Pancreas (tissue), 10 donors: ENCODE measurements around the gene TBCCD1. TPM values are rescaled to one million over a fixed set of nuclear protein-coding genes. Genes with fewer than 3 reads are reported as not detected.

Source experiments
- ATAC-seq, 4 donors: fragments of 200-7000 bp; cut with Tn5 transposase; one replicate each; pipeline versions ENCODE4 v1.8.0 to v1.9.1; 2020; ENCODE audit warnings: mild to moderate bottlenecking in 4 of 4, moderate library complexity in 4 of 4
- DNase-seq, 6 donors: peaks; one replicate each; pipeline ENCODE4 v3.0.0-alpha.2; 2020
- FAIRE-seq: peaks from 2 replicates; lab custom pipeline; 2012; peaks lifted over from hg19 to GRCh38; lab: Jason Lieb, UNC
- H3K27ac ChIP-seq, 4 donors: fragments of 200-600 bp; sonication (generic); 1 replicate in 3 of 4; 2 replicates in 1 of 4; pipeline versions ENCODE4 v1.5.0 to v1.8.0; 2020
- H3K27me3 ChIP-seq, 4 donors: fragments of 200-600 bp; one replicate each; pipeline ENCODE4 v1.8.0; 2021
- H3K36me3 ChIP-seq, 3 donors: fragments of 200-600 bp; sonication (generic) in 1 of 3; one replicate each; pipeline versions ENCODE4 v1.5.0 to v1.8.0; 2020 to 2021
- H3K4me1 ChIP-seq, 3 donors: fragments of 200-600 bp; one replicate each; pipeline ENCODE4 v1.8.0; 2021
- H3K4me3 ChIP-seq, 4 donors: fragments of 200-600 bp; sonication (generic) in 2 of 4; one replicate each; pipeline versions ENCODE4 v1.5.0 to v1.8.0; 2020 to 2021
- H3K9me3 ChIP-seq, 4 donors: fragments of 200-600 bp; one replicate each; pipeline ENCODE4 v1.8.0; 2021
- CTCF ChIP-seq, 4 donors: fragments of 200-600 bp; sonication (generic) in 3 of 4; IDR thresholded peaks; one replicate each; pipeline versions ENCODE4 v1.5.0 to v1.8.0; 2021; ENCODE audit warnings: antibody characterized with exemption in 4 of 4
- WGBS, 2 donors: extraction: QIAGEN DNeasy Blood & Tissue Kit; methylation state at CpG; one replicate each; pipeline ENCODE4 v1.1.7; 2013; 5-methylcytosine and 5-hydroxymethylcytosine counted together
- intact Hi-C, 3 donors: fragments of 100-400 bp; cut with DNase I; formaldehyde crosslinking; loops; one replicate each; pipeline versions ENCODE4 v1.11.1 to v1.14.2; 2022
- polyA plus RNA-seq, 2 donors: library from polyadenylated mRNA; stranded (reverse); fragments of 200-250 nt; gene quantifications; one replicate each; pipeline ENCODE4 v1.2.3, GENCODE V29; 2013
- total RNA-seq, 6 donors: library from RNA; stranded (reverse); fragmentation: NEBNext Ultra II Directional in 4 of 6; extraction: Animal tissue kit (Norgen Biotek cat#: 25700) in 4 of 6; gene quantifications; one replicate each; pipeline versions ENCODE4 v1.2.1 to v1.2.4, GENCODE V29; 2021 to 2023
- donor health status: healthy with polysubstance abuse.
- donor health status: DM: no; HTN: no; CAD: no; lungs with moderate emphysema.
- donor health status: DM: no; HTN: no; CAD: no.
- donor health status: control.
- donor health status: control.
- donor health status: Bipolar disorder and iron deficiency.
- donor health status: DM: yes; HTN: yes; CAD: no.
- donor health status: DM: no; HTN: no; CAD: no.
- donor health status: DM: no; HTN: no; CAD: no.
- donor health status: DM: yes; HTN: yes; CAD: no.

TBCCD1 gene
- total and polyA plus RNA-seq, 8 donors = 2.6 to 7.4 (median 5.1) TPM

GRCh38 chr3:186613637-186614265 lies 46.6 kb upstream of the TBCCD1 start:
- Histone ChIP-seq H3K36me3 (no peaks in the 10 kb centered on the region), H3K4me3 (no peak overlapping the region), H3K9me3 (no peaks in the 10 kb centered on the region), H3K27ac (no peak overlapping the region), H3K4me1 (peaks cover 0 to 4% (median 0%) of the 10 kb centered on the region in 3 donors), H3K27me3 (no peaks in the 10 kb centered on the region)
- intact Hi-C loops = loop anchor here in 1 of 3 donors (5.0 to 10.0 kb wide), 2 partner anchors 141 to 209 kb away; no protein-coding TSS in a partner anchor
- FAIRE-seq = no peak
- WGBS, 2 donors = 54 to 59% methylated on average over 4 of the region's 4 CpGs
- TF ChIP-seq CTCF (IDR thresholded peaks at IDR 0.05) = no peak
- no peak for ATAC-seq
- DNase-seq = no peak

GRCh38 chr3:186612721-186613636 lies 45.8 kb upstream of the TBCCD1 start, which contains the start of gene AHSG:
AHSG (plus strand) TSS chr3:186613060; CDS start chr3:186613142, 82 bp downstream.
- no peak for TF ChIP-seq CTCF (IDR thresholded peaks at IDR 0.05)
- Histone ChIP-seq H3K27ac (no peak within 1 kb of the TSS), H3K9me3 (no peaks in the 10 kb centered on the region), H3K27me3 (no peaks in the 10 kb centered on the region), H3K4me1 (peaks cover 0 to 4% (median 0%) of the 10 kb centered on the region in 3 donors), H3K36me3 (no peaks in the 10 kb centered on the region), H3K4me3 (no peak within 1 kb of the TSS)
- ATAC-seq (no peak), FAIRE-seq (no peak), DNase-seq (no peak)
- 69 to 75% methylated on average over 7 of the region's 7 CpGs for WGBS, 2 donors
- intact Hi-C loops = loop anchor here in 1 of 3 donors (5.0 to 10.0 kb wide), 2 partner anchors 142 to 209 kb away; no protein-coding TSS in a partner anchor

GRCh38 chr3:186612065-186612464 lies 44.9 kb upstream of the TBCCD1 start:
- H3K4me1 ChIP-seq = peaks cover 0 to 1% (median 0%) of the 10 kb centered on the region in 3 donors
- no peak for TF ChIP-seq CTCF (IDR thresholded peaks at IDR 0.05)
- DNase-seq (no peak), ATAC-seq (no peak), FAIRE-seq (no peak)
- H3K27me3 ChIP-seq = no peaks in the 10 kb centered on the region
- no peaks in the 10 kb centered on the region for H3K36me3 ChIP-seq
- H3K9me3 ChIP-seq = no peaks in the 10 kb centered on the region
- no peak overlapping the region for H3K4me3 ChIP-seq
- no peak overlapping the region for H3K27ac ChIP-seq
- 63 to 66% methylated on average over 5 of the region's 5 CpGs for WGBS, 2 donors
- intact Hi-C loops = loop anchor here in 1 of 3 donors (5.0 to 10.0 kb wide), 2 partner anchors 143 to 210 kb away; no protein-coding TSS in a partner anchor

GRCh38 chr3:186609247-186609868 lies 42.2 kb upstream of the TBCCD1 start:
- peak in 5 of 6 donors; percentile 54 to 69 (median 62) for DNase-seq

More at GRCh38 chr3:186609247-186609868, 42.2 kb upstream of the TBCCD1 start:
- H3K4me3 ChIP-seq = no peak overlapping the region
- H3K36me3 ChIP-seq = no peaks in the 10 kb centered on the region
- H3K27me3 ChIP-seq = no peaks in the 10 kb centered on the region
- no peak for FAIRE-seq
- intact Hi-C loops = no loop called here
- WGBS, 2 donors = 81 to 88% methylated on average over 8 of the region's 8 CpGs
- ATAC-seq = peak; percentile 70 to 87 (median 81)
- no peak overlapping the region for H3K27ac ChIP-seq
- H3K4me1 ChIP-seq = peaks cover 4 to 24% (median 20%) of the 10 kb centered on the region in 3 donors
- peak in 1 of 4 donors; percentile 29 for TF ChIP-seq CTCF (IDR thresholded peaks at IDR 0.05)
- no peaks in the 10 kb centered on the region for H3K9me3 ChIP-seq
